ENCODE results near the gene RCL1.
"Not testable (repeated sequence)": the region's sequence is repeated elsewhere in the genome, so short reads cannot be mapped to it uniquely, and the experiment has no call there.

Gene RCL1

GRCh38 chr9:4792572-4793458 is at the start of gene RCL1:
Gene RCL1, plus strand, starts transcription at chr9:4792944. Its CDS starts 148 bp downstream, at chr9:4793092.
- DNase-seq, result peak; percentile 97

GRCh38 chr9:4743131-4743875 is 49.4 kb upstream of the RCL1 start:
- no peak for DNase-seq

- DNase-seq, result no peak
These were observed 46.3 kb upstream of the RCL1 start for GRCh38 chr9:4746278-4747030.

GRCh38 chr9:4748612-4749011 is 44.1 kb upstream of the RCL1 start:
- DNase-seq, result no peak

- DNase-seq, result no peak
These were observed 42.6 kb upstream of the RCL1 start for GRCh38 chr9:4750023-4750673.

GRCh38 chr9:4754530-4754929 is 38.2 kb upstream of the RCL1 start:
- DNase-seq, result not testable (repeated sequence)

GRCh38 chr9:4755026-4755609 is 37.6 kb upstream of the RCL1 start:
- DNase-seq, result no peak

GRCh38 chr9:4756420-4756819 is 36.3 kb upstream of the RCL1 start:
- DNase-seq, result no peak

GRCh38 chr9:4760122-4760521 is 32.6 kb upstream of the RCL1 start:
- no peak for DNase-seq

GRCh38 chr9:4762108-4762885 is 30.4 kb upstream of the RCL1 start:
- peak; percentile 72 for DNase-seq

GRCh38 chr9:4762886-4763541 is 29.7 kb upstream of the RCL1 start:
- DNase-seq, result peak; percentile 43

GRCh38 chr9:4764033-4764432 is 28.7 kb upstream of the RCL1 start:
- no peak for DNase-seq

GRCh38 chr9:4768681-4769080 is 24.1 kb upstream of the RCL1 start:
- no peak for DNase-seq

GRCh38 chr9:4769321-4770080 is 23.2 kb upstream of the RCL1 start:
- DNase-seq, result no peak

GRCh38 chr9:4771788-4772187 is 21.0 kb upstream of the RCL1 start:
- DNase-seq, result no peak

- no peak for DNase-seq
These were observed 18.5 kb upstream of the RCL1 start for GRCh38 chr9:4774209-4774608.

GRCh38 chr9:4774958-4775357 is 17.8 kb upstream of the RCL1 start:
- not testable (repeated sequence) for DNase-seq

- DNase-seq, result no peak
These were observed 12.1 kb upstream of the RCL1 start for GRCh38 chr9:4780651-4781050.

- no peak for DNase-seq
These were observed 11.3 kb upstream of the RCL1 start for GRCh38 chr9:4781408-4781807.

GRCh38 chr9:4783191-4783590 is 9.6 kb upstream of the RCL1 start:
- DNase-seq, result not testable (repeated sequence)

Measured in right hindlimb (tissue), 1 donor.